Uterus (tissue), 4 donors: Measurements from ENCODE around the gene DENND5B. TPM values are rescaled to one million over a fixed set of nuclear protein-coding genes. Genes with fewer than 3 reads are reported as not detected.

ENCODE experiments used
- DNase-seq, 2 donors: peaks; one replicate each; pipeline ENCODE4 v3.0.0-alpha.2; 2019 to 2020
- H3K27ac ChIP-seq, 2 donors: fragments of 200-600 bp; sonication (generic); 1 replicate in 1 of 2; 2 replicates in 1 of 2; pipeline ENCODE4 v1.5.1; 2016 to 2018
- H3K27me3 ChIP-seq, 2 donors: fragments of 200-600 bp; sonication (generic); one replicate each; pipeline ENCODE4 v1.5.1; 2018 to 2019; ENCODE audit warnings: control low read depth in 1 of 2
- H3K36me3 ChIP-seq, 2 donors: fragments of 200-600 bp; sonication (generic); one replicate each; pipeline ENCODE4 v1.5.1; 2019; ENCODE audit warnings: control low read depth in 1 of 2
- H3K4me1 ChIP-seq, 2 donors: fragments of 200-600 bp; sonication (generic); one replicate each; pipeline ENCODE4 v1.5.1; 2018 to 2019; ENCODE audit warnings: control low read depth in 1 of 2
- H3K4me3 ChIP-seq, 2 donors: fragments of 200-600 bp; sonication (generic); 1 replicate in 1 of 2; 2 replicates in 1 of 2; pipeline ENCODE4 v1.5.1; 2018 to 2019; ENCODE audit warnings: mild to moderate bottlenecking in 1 of 2
- H3K9me3 ChIP-seq, 2 donors: fragments of 200-600 bp; sonication (generic); one replicate each; pipeline ENCODE4 v1.5.1; 2019; ENCODE audit warnings: control low read depth in 1 of 2
- POLR2A ChIP-seq, 2 donors: fragments of 450-650 bp; IDR thresholded peaks; one replicate each; pipeline ENCODE4 v1.6.1; 2016; ENCODE audit warnings: antibody characterized with exemption in 2 of 2, mild to moderate bottlenecking in 1 of 2, moderate library complexity in 1 of 2
- intact Hi-C: fragments of 100-400 bp; cut with DNase I; formaldehyde crosslinking; loops from one replicate; pipeline ENCODE4 v1.15.1; 2023; ENCODE audit warnings: low total_unique reads
- total RNA-seq, 4 donors: library from RNA; depleted of rRNA in 3 of 4; stranded (reverse); fragments of >200 nt in 3 of 4; gene quantifications; one replicate each; pipeline versions ENCODE4 v1.1.0 to v1.2.4, GENCODE V29; 2014 to 2023
- TF ChIP-seq, protein P1 (sequence below), 4 experiments: fragments of 200-600 bp in 2 of 4; fragments of 450-650 bp in 2 of 4; sonication (generic) in 2 of 4; IDR thresholded peaks; one replicate each; pipeline ENCODE4 v1.5.1; 2016 to 2019; ENCODE audit warnings: antibody characterized with exemption in 4 of 4, mild to moderate bottlenecking in 2 of 4, moderate library complexity in 1 of 4
- donor health status: DM: yes; HTN: yes; CAD: no.

DENND5B gene
- 10 to 100 TPM; 14.4 to 37.0 (median 26.5) TPM for total RNA-seq

- no peaks in the 10 kb centered on the region for H3K27me3 ChIP-seq
- peak; percentile 80 to 81 for DNase-seq
Observed at GRCh38 chr12:31590642-31591379, at the start of gene DENND5B. Gene DENND5B, minus strand, starts transcription at chr12:31591136. Its CDS starts 304 bp downstream, at chr12:31590832.

DNA sequence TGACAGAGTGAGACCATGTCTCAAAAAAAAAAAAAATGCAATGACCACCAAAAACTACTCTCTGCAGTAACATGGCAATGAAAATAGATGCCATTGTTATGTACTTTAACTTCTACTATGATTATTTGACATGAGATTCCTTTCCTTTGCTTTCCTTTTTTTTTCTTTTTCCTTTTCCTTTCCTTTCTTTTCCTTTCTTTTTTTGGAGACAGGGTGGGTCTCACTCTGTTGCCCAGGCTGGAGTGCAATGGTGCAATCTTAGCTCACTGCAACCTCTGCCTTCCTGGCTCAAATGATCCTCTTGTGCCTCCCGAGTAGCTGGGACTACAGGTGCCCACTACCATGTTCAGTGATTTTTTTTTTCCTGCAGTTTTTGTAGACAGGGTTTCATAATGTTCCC is 43.7 kb upstream of the DENND5B start:
- TF ChIP-seq, protein P1, sequence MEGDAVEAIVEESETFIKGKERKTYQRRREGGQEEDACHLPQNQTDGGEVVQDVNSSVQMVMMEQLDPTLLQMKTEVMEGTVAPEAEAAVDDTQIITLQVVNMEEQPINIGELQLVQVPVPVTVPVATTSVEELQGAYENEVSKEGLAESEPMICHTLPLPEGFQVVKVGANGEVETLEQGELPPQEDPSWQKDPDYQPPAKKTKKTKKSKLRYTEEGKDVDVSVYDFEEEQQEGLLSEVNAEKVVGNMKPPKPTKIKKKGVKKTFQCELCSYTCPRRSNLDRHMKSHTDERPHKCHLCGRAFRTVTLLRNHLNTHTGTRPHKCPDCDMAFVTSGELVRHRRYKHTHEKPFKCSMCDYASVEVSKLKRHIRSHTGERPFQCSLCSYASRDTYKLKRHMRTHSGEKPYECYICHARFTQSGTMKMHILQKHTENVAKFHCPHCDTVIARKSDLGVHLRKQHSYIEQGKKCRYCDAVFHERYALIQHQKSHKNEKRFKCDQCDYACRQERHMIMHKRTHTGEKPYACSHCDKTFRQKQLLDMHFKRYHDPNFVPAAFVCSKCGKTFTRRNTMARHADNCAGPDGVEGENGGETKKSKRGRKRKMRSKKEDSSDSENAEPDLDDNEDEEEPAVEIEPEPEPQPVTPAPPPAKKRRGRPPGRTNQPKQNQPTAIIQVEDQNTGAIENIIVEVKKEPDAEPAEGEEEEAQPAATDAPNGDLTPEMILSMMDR (IDR thresholded peaks at IDR 0.05): no peak
- no peak for TF ChIP-seq POLR2A (IDR thresholded peaks at IDR 0.05)
- Histone ChIP-seq H3K9me3 (no peaks in the 10 kb centered on the region), H3K36me3 (no peaks in the 10 kb centered on the region), H3K4me3 (no peak overlapping the region), H3K4me1 (no peaks in the 10 kb centered on the region), H3K27me3 (no peaks in the 10 kb centered on the region), H3K27ac (no peak overlapping the region)
- no peak for DNase-seq
- intact Hi-C loops: no loop called here

More at GRCh38 chr12:31590642-31591379, at the start of gene DENND5B:
- Histone ChIP-seq H3K27ac (peak within 1 kb of the TSS; percentile 96 to 97), H3K36me3 (no peaks in the 10 kb centered on the region), H3K9me3 (no peaks in the 10 kb centered on the region), H3K4me1 (no peaks in the 10 kb centered on the region), H3K4me3 (peak within 1 kb of the TSS; percentile 55 to 91)
- intact Hi-C loops: no loop called here
- TF ChIP-seq, protein P1 (IDR thresholded peaks at IDR 0.05): peak in 1 of 4 experiments; percentile 4
- TF ChIP-seq POLR2A (IDR thresholded peaks at IDR 0.05): peak in 1 of 2 donors; percentile 62

- intact Hi-C loops: no loop called here
- no peak for DNase-seq
- no peaks in the 10 kb centered on the region for H3K27me3 ChIP-seq
Observed at GRCh38 chr12:31633464-31633863, 42.5 kb upstream of the DENND5B start.

GRCh38 chr12:31631809-31632208 is 40.9 kb upstream of the DENND5B start:
- DNase-seq: no peak
- intact Hi-C loops: no loop called here
- Histone ChIP-seq H3K4me1 (no peaks in the 10 kb centered on the region), H3K9me3 (no peaks in the 10 kb centered on the region), H3K27me3 (no peaks in the 10 kb centered on the region), H3K4me3 (no peak overlapping the region), H3K36me3 (no peaks in the 10 kb centered on the region), H3K27ac (no peak overlapping the region)
- TF ChIP-seq POLR2A (IDR thresholded peaks at IDR 0.05): no peak
- TF ChIP-seq, protein P1 (IDR thresholded peaks at IDR 0.05): no peak

More at GRCh38 chr12:31633464-31633863, 42.5 kb upstream of the DENND5B start:
- H3K4me3 ChIP-seq: no peak overlapping the region
- H3K36me3 ChIP-seq: no peaks in the 10 kb centered on the region
- H3K9me3 ChIP-seq: no peaks in the 10 kb centered on the region
- TF ChIP-seq POLR2A (IDR thresholded peaks at IDR 0.05): no peak
- TF ChIP-seq, protein P1 (IDR thresholded peaks at IDR 0.05): no peak
- no peak overlapping the region for H3K27ac ChIP-seq
- no peaks in the 10 kb centered on the region for H3K4me1 ChIP-seq

DNA sequence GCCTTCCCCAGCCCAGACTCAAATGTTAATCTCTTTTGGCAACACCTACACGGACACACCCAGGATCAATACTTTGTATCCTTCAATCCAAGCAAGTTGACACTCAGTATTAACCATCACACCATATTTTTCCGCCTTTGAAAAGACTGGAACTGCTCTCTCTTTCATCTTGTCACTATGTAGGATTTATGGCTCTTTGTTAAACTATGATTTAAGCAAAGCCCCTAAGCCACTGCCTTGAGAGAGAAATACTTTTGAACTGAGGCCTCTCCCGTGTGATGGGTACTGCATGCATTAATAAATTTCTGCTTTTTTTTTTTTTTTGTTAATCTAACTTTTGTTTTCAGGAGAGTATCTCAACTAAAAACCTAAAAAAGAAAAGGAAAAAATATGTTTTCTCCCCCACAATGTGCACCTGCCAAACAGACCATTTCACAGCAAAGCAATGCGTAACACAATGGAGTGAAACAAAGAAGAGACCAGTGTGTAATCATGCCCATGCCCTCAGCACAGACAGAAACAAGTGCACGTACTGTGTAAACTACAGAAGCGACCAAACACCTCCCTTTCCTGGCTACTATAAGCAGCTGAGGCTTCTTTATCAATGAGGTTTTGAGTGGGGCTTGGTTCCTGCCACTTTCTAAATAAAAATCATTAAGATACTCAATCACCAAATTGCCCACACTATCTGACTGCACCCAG is 40.2 kb upstream of the DENND5B start:
- Histone ChIP-seq H3K27me3 (no peaks in the 10 kb centered on the region), H3K4me3 (no peak overlapping the region), H3K9me3 (no peaks in the 10 kb centered on the region), H3K36me3 (no peaks in the 10 kb centered on the region), H3K4me1 (no peaks in the 10 kb centered on the region), H3K27ac (no peak overlapping the region)
- no peak for TF ChIP-seq POLR2A (IDR thresholded peaks at IDR 0.05)
- TF ChIP-seq, protein P1 (IDR thresholded peaks at IDR 0.05): no peak
- DNase-seq: no peak
- intact Hi-C loops: no loop called here
